Loucy (cell line): ENCODE results near the gene RNFT2.

Experiments
- H2AFZ ChIP-seq: fragments of 200-600 bp; sonication (generic); 2 replicates; pipeline ENCODE4 v1.6.0; 2016; ENCODE audit warnings: antibody characterized with exemption, mild to moderate bottlenecking, low read length, moderate library complexity
- H3F3A ChIP-seq: fragments of 200-600 bp; 2 replicates; pipeline ENCODE4 v1.6.0; 2016; ENCODE audit warnings: antibody characterized with exemption, low read depth, mild to moderate bottlenecking
- H3K27me3 ChIP-seq: fragments of 200-600 bp; sonication (generic); 2 replicates; pipeline ENCODE4 v1.6.1; 2014; ENCODE audit warnings: low read length, mild to moderate bottlenecking; ENCODE audit not compliant: insufficient read depth, poor library complexity, severe bottlenecking
- H3K36me3 ChIP-seq: fragments of 200-600 bp; sonication (generic); 2 replicates; pipeline ENCODE4 v1.6.1; 2016; ENCODE audit warnings: low read length; ENCODE audit not compliant: insufficient read depth
- H3K4me1 ChIP-seq: fragments of 200-600 bp; sonication (generic); 2 replicates; pipeline ENCODE4 v1.5.1; 2014; ENCODE audit warnings: low read length, mild to moderate bottlenecking; ENCODE audit not compliant: insufficient read depth, poor library complexity, severe bottlenecking
- H3K4me2 ChIP-seq: fragments of 200-600 bp; sonication (generic); 2 replicates; pipeline ENCODE4 v1.6.0; 2014; ENCODE audit warnings: antibody characterized with exemption, low read length, low read depth, mild to moderate bottlenecking; ENCODE audit not compliant: poor library complexity, severe bottlenecking
- H3K4me3 ChIP-seq: fragments of 200-600 bp; sonication (generic); 2 replicates; pipeline ENCODE4 v1.5.1; 2014; ENCODE audit warnings: low read length, mild to moderate bottlenecking, mixed read lengths; ENCODE audit not compliant: poor library complexity, severe bottlenecking
- H3K79me2 ChIP-seq: fragments of 200-600 bp; sonication (generic); 2 replicates; pipeline ENCODE4 v1.6.1; 2014; ENCODE audit warnings: low read length; ENCODE audit not compliant: insufficient read depth
- H3K9ac ChIP-seq: fragments of 200-600 bp; sonication (generic); 2 replicates; pipeline ENCODE4 v1.6.0; 2014; ENCODE audit warnings: mild to moderate bottlenecking, low read depth, low read length, moderate library complexity; ENCODE audit not compliant: poor library complexity, severe bottlenecking
- H3K9me2 ChIP-seq: fragments of 200-600 bp; sonication (generic); replicated peaks from 2 replicates; pipeline ENCODE4 v1.6.1; 2016; ENCODE audit warnings: low read depth, low read length, mixed read lengths
- H3K9me3 ChIP-seq: fragments of 200-600 bp; sonication (generic); 2 replicates; pipeline ENCODE4 v1.6.1; 2014; ENCODE audit warnings: mild to moderate bottlenecking, antibody characterized with exemption, low read length, low read depth; ENCODE audit not compliant: insufficient read depth
- H4K20me1 ChIP-seq: fragments of 200-600 bp; sonication (generic); 2 replicates; pipeline ENCODE4 v1.6.0; 2014; ENCODE audit warnings: antibody characterized with exemption, low read length, mild to moderate bottlenecking; ENCODE audit not compliant: insufficient read depth, poor library complexity, severe bottlenecking
- CTCF ChIP-seq: fragments of 200-600 bp; sonication (generic); conservative IDR thresholded peaks from 2 replicates; pipeline ENCODE4 v1.5.1; 2014; ENCODE audit warnings: mild to moderate bottlenecking, antibody characterized with exemption, low read length
- EZH2phosphoT487 ChIP-seq: fragments of 200-600 bp; IDR thresholded peaks from 2 replicates; pipeline ENCODE4 v1.6.1; 2018; ENCODE audit warnings: antibody characterized with exemption, mild to moderate bottlenecking, moderate library complexity, borderline replicate concordance

The RNFT2 gene

GRCh38 chr12:116870306-116870705, 132.2 kb downstream of the RNFT2 start:
- no peaks in the 10 kb centered on the region for H3K9me3 ChIP-seq
- H4K20me1 ChIP-seq: no peaks in the 10 kb centered on the region
- H3K4me1 ChIP-seq: peaks cover 13% of the 10 kb centered on the region
- no peaks in the 10 kb centered on the region for H3K36me3 ChIP-seq
- TF ChIP-seq EZH2phosphoT487: no peak
- TF ChIP-seq CTCF: no peak
- no peak overlapping the region for H3K4me2 ChIP-seq
- H3K79me2 ChIP-seq: no peaks in the 10 kb centered on the region
- H3F3A ChIP-seq: no peaks in the 10 kb centered on the region
- H3K27me3 ChIP-seq: no peaks in the 10 kb centered on the region
- H3K4me3 ChIP-seq: no peak overlapping the region
- no peaks in the 10 kb centered on the region for H3K9me2 ChIP-seq
- no peak overlapping the region for H3K9ac ChIP-seq
- H2AFZ ChIP-seq: no peak overlapping the region

GRCh38 chr12:116874324-116874995, 136.3 kb downstream of the RNFT2 start:
- Histone ChIP-seq H3K4me1 (peaks cover 19% of the 10 kb centered on the region), H3K4me2 (no peak overlapping the region), H3K27me3 (peaks cover 14% of the 10 kb centered on the region), H3K36me3 (no peaks in the 10 kb centered on the region), H3F3A (no peaks in the 10 kb centered on the region), H3K79me2 (no peaks in the 10 kb centered on the region), H2AFZ (no peak overlapping the region), H4K20me1 (no peaks in the 10 kb centered on the region), H3K9ac (no peak overlapping the region), H3K9me2 (no peaks in the 10 kb centered on the region), H3K4me3 (no peak overlapping the region), H3K9me3 (no peaks in the 10 kb centered on the region)
- TF ChIP-seq CTCF: no peak
- no peak for TF ChIP-seq EZH2phosphoT487

GRCh38 chr12:116876151-116876869, 138.2 kb downstream of the RNFT2 start:
- Histone ChIP-seq H3F3A (no peaks in the 10 kb centered on the region), H3K9me3 (no peaks in the 10 kb centered on the region), H3K27me3 (peaks cover 28% of the 10 kb centered on the region), H3K9ac (no peak overlapping the region), H3K4me1 (peaks cover 32% of the 10 kb centered on the region), H3K36me3 (no peaks in the 10 kb centered on the region), H3K9me2 (no peaks in the 10 kb centered on the region), H3K4me2 (no peak overlapping the region), H4K20me1 (no peaks in the 10 kb centered on the region), H2AFZ (no peak overlapping the region), H3K79me2 (no peaks in the 10 kb centered on the region), H3K4me3 (no peak overlapping the region)
- no peak for TF ChIP-seq CTCF
- no peak for TF ChIP-seq EZH2phosphoT487
